Sciatic nerve (tissue), 2 donors: ENCODE results near the gene GNAO1. TPM values are rescaled to one million over a fixed set of nuclear protein-coding genes. Genes with fewer than 3 reads are reported as not detected.

Source experiments
- ATAC-seq: fragments of 200-7000 bp; cut with Tn5 transposase; one replicate; pipeline ENCODE4 v1.9.1; 2020; ENCODE audit warnings: mild to moderate bottlenecking, moderate library complexity
- DNase-seq: peaks from one replicate; pipeline ENCODE4 v3.0.0-alpha.2; 2020; ENCODE audit warnings: low spot score
- intact Hi-C: fragments of 100-400 bp; cut with DNase I; formaldehyde crosslinking; loops from one replicate; pipeline ENCODE4 v1.14.2; 2022
- total RNA-seq: library from RNA; stranded (reverse); fragmentation: NEBNext Ultra II Directional; extraction: Animal tissue kit (Norgen Biotek cat#: 25700); gene quantifications from one replicate; pipeline ENCODE4 v1.2.1, GENCODE V29; 2021
- donor health status: DM: no; HTN: no; CAD: no.
- donor health status: DM: no; HTN: no; CAD: no.

Gene GNAO1
- total RNA-seq, 1 donor from 2014 or later, result 7.9 TPM

DNA sequence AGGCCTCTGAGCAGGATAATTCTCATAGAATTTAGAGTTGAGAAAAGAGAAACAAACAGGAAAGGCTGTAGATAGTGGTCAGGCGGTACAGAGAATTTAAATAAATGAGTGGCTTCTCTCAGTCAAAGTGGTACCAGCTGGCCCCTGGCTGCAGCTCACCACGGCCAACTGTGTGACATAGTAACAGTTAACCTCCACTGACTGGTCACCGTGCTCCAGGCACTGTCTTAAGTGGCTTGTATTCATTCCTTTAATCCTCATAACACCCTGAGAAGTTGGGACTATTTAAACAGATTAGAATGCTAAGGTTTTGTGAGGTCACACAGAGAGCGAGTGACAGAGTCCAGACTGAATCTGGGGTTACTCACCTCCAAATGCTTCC, 108.9 kb downstream of the GNAO1 start:
- DNase-seq (no peak), ATAC-seq (no peak)
- intact Hi-C loops, result no loop called here

DNA sequence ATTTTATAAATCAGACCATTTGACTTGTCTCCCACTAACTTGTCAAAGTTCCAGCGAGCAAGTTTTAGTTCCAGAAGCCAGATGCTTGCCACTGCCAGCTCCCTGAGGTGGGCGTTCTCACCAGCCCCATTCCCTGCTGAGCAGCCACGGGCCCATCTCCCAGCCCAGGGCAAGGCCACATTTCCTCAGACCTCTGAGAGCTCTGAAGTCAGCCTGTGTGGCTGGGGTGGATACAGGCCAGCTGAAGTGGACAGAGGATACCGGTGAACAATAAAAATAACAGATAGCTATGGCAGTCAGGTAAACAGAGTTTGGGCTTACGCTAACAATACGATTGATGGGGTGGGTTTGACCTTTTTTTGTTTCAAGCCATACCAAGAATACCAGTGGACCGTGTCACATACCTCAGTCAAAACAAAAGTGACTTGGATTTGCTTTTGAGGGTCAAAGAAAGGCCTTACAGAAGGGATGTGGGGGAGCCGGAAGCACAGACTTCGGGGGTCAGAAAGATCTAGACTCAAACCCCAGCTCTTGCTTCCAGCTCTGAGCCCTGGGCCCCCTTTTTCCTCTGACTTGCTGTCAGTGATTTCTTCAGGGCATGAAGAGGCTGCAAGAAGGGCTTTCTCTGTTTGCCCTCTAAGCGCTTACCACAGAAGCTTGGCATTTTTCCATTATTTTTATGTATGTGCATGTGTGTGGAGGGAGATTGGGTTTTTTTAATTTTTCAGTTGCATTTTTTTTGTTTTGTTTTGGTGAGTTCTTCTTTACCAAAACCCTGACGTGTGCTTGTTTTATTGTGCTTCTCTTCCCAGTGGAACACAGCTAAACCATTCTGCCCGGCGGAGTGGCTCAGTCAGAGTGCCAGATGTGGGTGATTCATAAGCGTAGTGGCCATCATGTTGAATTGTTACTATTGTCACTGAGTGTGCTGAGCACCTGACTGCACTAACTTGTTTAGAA, 109.9 kb downstream of the GNAO1 start:
- no peak for DNase-seq
- peak; percentile 21 for ATAC-seq
- intact Hi-C loops, result no loop called here

- no peak for ATAC-seq
- DNase-seq, result no peak
- intact Hi-C loops, result no loop called here
Observed at GRCh38 chr16:56302506-56302905, 111.2 kb downstream of the GNAO1 start.

GRCh38 chr16:56303066-56303715, 111.9 kb downstream of the GNAO1 start:
- ATAC-seq, result no peak
- intact Hi-C loops, result no loop called here

DNA sequence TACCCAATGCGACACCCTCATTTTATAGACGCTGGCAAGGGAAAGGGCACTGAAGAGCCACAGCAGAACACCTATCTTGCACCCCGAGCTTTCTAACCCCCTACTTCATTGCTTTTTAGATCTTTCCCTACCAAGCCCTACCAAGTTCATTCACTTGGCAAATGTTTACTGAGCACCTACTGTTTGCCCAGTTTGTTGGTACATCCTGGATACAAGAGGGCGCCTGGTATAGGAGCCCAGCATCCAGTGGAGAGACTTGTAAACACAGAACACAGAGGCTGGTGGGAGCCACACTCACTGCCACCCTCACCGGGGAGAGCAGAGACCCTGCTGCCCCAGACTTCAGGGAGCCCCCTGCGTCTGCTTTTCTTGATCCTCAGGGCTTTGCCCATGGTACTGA, 112.6 kb downstream of the GNAO1 start:
- DNase-seq, result no peak
- intact Hi-C loops, result no loop called here
- no peak for ATAC-seq

More at GRCh38 chr16:56303066-56303715, 111.9 kb downstream of the GNAO1 start:
- DNase-seq, result no peak

- intact Hi-C loops, result no loop called here
- no peak for DNase-seq
- no peak for ATAC-seq
Observed at GRCh38 chr16:56305956-56306565, 114.8 kb downstream of the GNAO1 start.

DNA sequence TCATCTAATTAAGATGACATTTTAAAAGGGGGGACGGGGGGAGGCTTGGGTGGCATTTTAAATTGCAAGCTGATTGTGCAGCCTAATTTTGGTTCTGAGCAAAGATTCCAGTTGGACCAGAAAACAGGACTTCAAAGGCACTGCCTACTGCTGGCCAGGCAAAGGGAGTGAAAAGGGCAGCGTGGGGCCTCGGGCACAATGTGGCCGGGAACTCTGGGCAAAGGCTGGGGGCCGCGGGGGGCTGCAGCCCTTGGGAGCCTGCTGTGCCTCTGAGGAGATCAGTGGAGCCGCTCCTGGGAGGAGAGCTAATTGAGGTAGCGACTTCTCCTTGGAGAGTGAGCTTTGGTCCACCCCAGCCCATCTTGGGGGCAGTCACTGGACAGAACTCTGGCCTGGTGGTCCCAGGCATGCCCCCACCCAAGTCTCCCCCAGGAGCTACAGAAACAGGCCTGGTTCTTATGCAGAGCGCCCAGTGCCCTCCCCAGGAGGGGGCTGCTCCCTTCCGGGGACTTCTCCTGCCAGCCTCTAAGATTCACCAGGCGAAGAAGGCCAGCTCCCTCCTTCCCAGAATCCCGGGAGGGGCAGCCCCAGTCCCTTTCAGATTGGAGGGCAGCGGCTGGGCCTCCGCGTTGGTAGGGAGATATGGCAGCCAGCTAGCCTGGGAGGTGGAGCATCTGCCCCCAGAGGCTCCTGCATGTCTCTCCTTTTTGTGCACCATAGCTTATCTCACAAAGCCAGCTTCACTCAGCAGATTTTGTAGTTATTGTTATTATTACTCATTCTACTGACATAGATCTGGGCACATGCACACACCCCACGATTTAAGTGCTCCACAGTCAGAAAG, 115.6 kb downstream of the GNAO1 start:
- DNase-seq (no peak), ATAC-seq (no peak)
- intact Hi-C loops, result no loop called here

GRCh38 chr16:56307534-56307873, 116.2 kb downstream of the GNAO1 start:
- intact Hi-C loops, result no loop called here
- ATAC-seq (no peak), DNase-seq (no peak)

DNA sequence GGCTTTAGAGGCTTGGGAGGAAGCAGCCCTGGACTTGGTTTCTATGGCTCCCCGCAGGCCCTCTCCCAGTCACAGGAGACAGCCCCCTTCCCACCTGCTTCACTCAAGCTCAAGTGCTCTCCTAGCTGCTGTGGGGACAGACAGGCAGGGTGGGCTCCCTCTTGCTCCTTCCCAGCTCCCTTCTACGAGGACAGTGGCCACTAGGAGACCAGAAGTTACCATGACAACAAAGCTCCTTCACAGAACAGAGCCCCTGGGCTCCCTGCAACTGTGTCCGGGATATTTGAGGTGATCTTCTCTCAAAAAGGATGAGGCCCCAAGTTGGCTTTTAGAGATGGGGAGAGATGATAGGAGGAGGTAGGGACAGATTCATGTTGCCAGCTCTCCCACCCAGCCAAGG, 117.7 kb downstream of the GNAO1 start:
- no peak for ATAC-seq
- intact Hi-C loops, result no loop called here
- DNase-seq, result no peak

GRCh38 chr16:56310690-56311089, 119.4 kb downstream of the GNAO1 start:
- ATAC-seq, result no peak
- DNase-seq, result no peak
- intact Hi-C loops, result no loop called here

DNA sequence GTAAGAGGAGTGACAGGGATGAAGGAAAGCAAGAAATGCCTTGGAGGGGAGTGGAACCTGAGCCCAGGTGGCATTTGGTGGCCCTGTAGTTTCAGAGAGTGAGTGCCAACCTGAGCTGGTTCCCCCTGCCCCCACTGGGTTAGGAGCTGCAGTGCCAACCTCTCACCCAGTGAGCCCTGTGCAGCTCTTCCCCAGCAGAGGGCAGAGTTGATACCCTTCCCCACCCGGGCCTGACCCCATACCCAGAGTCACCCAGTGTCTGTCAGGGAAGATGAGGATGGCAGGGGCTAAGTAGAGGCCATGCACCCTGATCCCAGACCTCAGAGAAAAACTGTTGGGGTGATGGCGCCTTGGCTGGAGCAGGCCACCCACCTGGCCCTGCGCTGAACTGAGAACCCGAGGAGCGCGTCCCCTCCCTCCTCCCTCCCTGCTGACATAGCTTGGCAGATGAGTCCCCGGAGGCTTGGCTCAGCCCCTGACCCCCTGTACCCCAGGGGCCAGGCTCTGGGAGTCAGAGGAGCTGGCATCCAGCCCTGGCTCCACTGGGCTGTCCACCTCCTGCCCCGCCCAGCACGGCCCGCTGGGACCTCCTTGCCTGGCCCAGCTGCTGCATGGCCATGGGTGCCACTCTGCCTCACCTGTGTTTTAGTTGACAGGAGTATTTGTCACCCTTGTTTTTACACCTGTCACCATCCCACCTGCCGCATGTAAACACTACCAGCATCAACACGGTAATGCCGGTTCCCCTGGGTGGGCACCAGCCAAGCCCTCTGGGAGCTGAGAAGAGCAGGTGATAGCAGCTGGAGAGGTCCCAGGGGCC, 120.1 kb downstream of the GNAO1 start:
- intact Hi-C loops, result no loop called here
- ATAC-seq (no peak), DNase-seq (no peak)

GRCh38 chr16:56312028-56312300, 120.7 kb downstream of the GNAO1 start:
- DNase-seq (no peak), ATAC-seq (no peak)
- intact Hi-C loops, result no loop called here

- DNase-seq, result no peak
- intact Hi-C loops, result no loop called here
- ATAC-seq, result no peak
Observed at GRCh38 chr16:56312556-56312955, 121.3 kb downstream of the GNAO1 start.

DNA sequence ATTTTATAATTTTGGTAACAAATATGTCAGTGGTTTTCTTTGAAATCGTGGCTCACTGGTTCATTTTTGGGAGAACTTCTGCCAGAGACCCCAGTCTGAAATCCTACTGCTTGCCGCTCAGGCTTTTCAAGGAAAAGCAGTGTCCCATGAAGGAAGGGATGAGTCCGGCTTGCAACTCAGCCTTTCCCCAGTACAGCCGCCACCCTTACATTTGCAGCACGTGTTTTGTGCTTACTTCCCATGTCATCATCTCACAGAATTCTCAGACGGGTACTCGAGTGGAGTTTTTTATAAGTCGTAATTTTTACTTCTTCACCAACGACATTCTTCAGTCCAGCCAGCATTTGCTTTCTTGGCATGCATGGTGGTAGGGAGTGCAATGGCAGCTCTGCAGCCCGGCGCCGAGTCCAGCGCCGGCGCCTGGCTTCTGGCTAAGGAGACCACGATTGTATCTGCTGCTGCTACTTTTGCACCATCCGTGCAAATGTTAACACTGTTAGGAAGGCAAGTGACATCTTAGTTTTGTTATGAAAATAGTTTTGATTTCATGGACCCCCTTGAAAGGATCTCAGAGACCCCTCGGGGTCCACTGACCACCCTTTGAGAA, 123.1 kb downstream of the GNAO1 start:
- ATAC-seq (no peak), DNase-seq (no peak)

GRCh38 chr16:56315955-56316354, 124.7 kb downstream of the GNAO1 start:
- intact Hi-C loops, result loop anchor here (5.0 kb wide), 1 partner anchor 369 kb away; no protein-coding TSS in a partner anchor
- ATAC-seq, result no peak

More for the DNA sequence above, 123.1 kb downstream of the GNAO1 start:
- intact Hi-C loops, result no loop called here

GRCh38 chr16:56316545-56316944, 125.3 kb downstream of the GNAO1 start:
- intact Hi-C loops, result loop anchor here (5.0 kb wide), 1 partner anchor 369 kb away; no protein-coding TSS in a partner anchor
- no peak for DNase-seq
- no peak for ATAC-seq

More at GRCh38 chr16:56315955-56316354, 124.7 kb downstream of the GNAO1 start:
- no peak for DNase-seq

DNA sequence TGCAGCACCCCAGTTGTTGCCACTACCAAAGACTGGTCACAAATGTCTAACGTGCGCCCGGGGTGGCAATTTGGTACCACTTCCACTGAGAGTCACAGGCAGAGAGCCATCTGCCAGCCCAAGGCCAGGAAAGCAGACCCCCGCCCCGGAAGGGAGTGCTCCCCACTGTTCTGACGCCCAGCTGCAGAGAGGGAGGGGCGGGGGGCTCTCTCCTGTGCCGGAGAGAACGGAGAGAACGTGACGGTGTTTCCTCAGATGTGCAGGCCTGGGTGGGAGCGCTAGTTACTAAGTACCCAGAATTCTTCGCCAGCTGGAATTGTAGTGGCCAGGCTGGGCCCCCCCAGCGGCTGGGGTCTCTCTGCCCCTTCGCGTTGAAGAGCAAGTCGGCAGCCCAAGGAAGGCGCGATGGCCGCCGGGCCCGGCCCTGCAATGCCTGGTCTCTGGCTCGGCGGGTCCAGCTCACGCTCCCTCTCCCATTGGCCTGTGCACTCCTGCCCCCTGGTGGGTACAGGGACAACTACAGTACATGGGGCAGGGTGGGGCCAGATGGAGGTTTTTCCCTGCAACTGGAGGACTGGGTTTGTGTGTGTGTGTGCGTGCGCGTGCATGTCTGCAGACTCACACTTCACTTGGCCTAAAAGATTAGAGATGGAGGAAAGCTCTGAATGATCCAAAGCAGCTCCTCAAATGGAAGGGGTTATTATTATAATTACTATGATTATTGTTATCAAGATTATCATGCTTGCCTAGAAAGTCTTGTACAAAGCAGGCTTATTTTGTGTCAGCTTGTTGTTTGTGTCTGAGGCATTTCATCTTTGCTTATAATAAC, 126.9 kb downstream of the GNAO1 start:
- ATAC-seq (peak; percentile 96), DNase-seq (peak; percentile 91)
- intact Hi-C loops, result loop anchor here (5.0 kb wide), 1 partner anchor 371 kb away; no protein-coding TSS in a partner anchor
